ENCODE data around the gene SLC1A1.
A peak's percentile ranks its signal among the peaks of the same experiment; 100 is the strongest.

SLC1A1 gene

GRCh38 chr9:4489919-4490704 is at the start of gene SLC1A1:
SLC1A1 (plus strand) TSS chr9:4490468; CDS start chr9:4490680, 212 bp downstream.
- no peak for DNase-seq

DNA sequence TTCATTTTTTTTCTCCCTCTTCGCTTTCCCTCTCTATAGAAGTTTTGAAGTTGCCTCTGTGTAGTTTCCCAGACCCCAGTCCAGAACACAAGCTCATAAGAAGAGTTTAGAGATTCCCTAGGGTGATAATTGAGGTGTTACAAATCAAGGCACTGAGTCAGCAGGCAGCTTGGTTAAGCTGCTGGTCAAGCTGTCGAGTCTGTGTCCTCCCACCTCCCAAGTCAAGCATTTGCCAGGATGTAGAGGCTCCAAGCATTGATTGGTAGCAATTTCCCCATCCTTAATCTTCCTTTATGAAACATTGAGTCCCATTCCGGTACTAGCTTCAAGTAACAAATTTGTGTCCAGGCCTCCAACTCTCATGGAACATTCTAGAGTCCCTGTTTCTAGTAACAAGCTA is 47.5 kb upstream of the SLC1A1 start:
- no peak for DNase-seq

DNA sequence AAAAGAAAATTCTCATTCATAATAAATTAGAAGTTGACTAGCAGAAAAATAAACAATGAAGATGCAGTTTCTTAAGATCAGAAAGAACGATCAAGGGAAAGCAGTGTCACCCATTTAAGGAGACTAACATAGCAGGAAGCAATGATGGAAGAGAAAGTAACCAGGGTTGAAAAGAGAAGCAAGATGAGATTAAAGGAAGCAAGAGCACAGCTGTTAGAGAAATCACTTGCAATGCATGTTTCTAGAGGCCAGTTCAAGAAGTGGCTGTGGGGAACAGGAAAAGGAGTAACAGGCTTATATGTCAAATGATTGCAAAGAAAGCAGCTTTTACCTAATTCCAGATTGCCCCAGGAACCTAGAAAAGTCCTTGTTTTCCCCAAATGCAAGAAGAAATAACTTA is 46.8 kb upstream of the SLC1A1 start:
- peak; percentile 11 for DNase-seq

- no peak for DNase-seq
Measured at GRCh38 chr9:4461437-4461836, 28.8 kb upstream of the SLC1A1 start.

- DNase-seq: no peak
Measured at GRCh38 chr9:4463824-4464223, 26.4 kb upstream of the SLC1A1 start.

- DNase-seq: no peak
Measured at GRCh38 chr9:4464911-4465513, 25.3 kb upstream of the SLC1A1 start.

DNA sequence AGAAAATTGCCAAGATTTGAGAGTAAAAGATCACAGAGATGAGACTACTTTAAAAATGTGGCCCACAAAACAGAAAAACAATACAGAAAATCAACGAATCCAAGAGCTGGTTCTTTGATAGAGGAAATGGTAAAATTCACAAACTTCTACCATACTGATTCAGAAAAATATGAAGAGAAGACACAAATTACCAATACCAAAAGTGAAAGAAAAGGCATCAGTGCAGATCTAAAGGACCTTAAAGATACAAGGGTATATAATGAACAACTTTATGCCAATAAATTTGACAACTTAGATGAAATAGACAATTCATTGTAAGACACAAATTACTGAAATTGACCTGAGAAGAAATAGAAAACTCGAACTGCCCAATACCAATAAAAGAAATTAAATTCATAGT is 24.4 kb upstream of the SLC1A1 start:
- DNase-seq: no peak

- DNase-seq: no peak
Measured at GRCh38 chr9:4475301-4475700, 15.0 kb upstream of the SLC1A1 start.

DNA sequence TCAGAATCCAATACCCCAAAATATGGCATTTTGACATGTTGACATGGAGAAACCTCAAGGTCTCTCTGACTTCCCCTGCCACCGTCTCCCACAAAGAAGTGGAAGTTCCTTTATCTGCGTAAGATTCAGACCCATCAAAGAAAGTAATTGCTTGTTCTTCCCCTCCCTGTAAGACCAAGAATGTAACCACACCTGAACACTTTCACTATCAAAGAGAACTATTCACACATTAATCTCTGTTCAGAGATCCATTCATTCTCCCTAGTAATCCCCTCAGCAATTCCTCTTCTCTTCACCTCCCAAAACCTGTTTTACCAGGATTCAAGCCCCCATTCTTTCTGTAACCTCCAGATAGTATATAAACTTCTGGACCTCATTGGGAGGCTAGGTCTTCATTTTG is 4.1 kb upstream of the SLC1A1 start:
- DNase-seq: no peak

GRCh38 chr9:4489562-4489918 is 728 bp upstream of the SLC1A1 start:
- DNase-seq: no peak

DNA sequence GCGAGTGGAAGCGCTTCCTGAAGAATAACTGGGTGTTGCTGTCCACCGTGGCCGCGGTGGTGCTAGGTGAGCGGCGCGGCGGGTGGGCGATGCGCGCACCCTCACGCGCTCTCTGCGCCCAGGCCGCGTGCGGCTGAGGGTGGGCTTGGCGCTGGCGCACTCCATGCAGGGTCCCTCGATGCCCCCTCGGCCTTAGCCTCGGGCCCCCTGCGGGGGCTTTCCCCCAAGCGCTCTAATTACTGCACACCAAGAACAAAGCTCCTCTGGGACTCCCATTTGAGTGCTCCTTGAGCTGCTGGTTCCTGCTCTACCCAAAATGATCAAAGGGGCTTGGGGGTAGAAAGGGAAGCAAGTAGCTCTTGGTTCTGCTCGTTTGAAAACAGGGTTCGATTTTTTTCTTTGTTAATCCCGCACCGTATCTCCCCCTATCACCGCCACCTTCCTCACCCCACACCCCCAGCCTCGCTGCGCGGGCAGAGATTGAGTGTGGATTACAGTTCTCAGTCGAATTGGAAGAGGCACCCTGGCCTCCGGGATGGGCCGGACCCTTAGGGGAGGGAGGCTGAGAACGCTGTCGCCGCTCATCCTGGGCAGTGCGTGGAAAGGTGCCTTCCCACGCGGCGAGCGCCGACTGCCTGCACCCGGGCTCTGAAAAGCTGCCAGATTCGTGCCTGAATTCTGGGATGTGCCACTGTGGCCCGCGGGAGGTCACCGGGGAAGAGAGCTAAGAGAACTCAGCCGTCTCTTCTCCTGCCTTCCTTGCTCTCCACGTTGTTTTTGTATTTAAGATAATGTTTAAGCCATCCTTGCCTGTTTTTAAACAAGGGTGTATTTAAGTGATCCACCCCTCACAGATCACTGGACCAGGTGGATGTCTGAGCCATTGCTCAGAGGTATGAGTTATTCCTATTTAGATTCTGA is 697 bp downstream of the SLC1A1 start:
- DNase-seq: no peak

DNA sequence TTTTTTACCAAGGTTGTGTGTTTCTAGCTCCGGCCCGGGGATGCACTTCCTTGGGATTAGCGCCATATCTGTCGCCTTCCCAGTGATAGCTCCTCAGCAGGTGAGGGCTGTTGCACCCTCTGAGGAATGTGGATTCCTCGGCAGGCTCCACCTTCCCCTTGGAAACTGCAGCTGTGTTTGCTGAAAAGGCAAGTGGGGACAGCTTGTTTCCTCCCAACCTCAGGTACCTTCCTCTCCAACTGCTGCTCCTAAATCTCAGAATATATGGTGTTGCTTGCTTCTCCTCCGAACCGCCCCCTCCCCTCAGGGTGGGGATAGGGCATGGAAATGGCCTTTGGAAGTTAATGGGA is 1.3 kb downstream of the SLC1A1 start:
- no peak for DNase-seq

GRCh38 chr9:4494332-4494731 is 4.1 kb downstream of the SLC1A1 start:
- no peak for DNase-seq

DNA sequence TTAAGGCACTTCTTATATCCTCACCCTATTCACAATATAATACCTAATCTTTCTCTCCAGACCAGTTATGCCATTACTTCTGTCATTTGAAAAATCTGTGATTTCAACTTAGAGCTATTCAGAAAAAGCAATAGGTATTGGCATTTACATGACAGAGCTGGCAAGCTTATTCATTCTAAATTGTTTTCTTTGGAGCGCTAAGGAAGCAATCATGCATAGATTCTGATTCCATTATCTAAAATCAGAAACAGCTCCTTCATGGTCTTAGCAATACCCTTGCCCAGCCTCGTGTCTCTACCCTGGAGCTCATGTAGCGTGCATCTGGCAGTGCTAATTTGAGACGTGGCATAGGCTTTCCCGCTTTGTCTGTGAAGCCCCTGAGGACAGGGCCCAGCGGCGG is 4.5 kb downstream of the SLC1A1 start:
- no peak for DNase-seq

DNA sequence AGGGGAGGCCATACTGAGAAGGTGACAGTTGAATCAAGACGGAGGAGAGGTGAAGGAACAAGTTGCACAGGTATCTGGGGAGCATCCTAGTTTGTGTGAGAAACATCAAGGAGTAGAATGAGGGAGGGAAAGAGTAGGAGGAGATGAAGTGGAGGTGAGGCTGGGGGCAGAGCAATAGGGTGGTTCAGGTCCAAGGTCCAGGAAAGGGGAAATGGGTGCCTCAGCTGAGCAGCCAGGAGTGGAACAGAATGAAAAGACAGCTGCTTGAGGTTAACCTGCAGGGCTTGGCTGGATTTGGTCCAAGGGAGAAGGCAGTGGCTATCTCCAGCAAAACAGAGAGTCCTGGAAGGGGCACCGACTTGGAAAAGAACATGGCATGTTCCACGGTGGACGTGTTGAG is 5.3 kb downstream of the SLC1A1 start:
- no peak for DNase-seq

GRCh38 chr9:4496497-4496896 is 6.2 kb downstream of the SLC1A1 start:
- DNase-seq: no peak

- no peak for DNase-seq
Measured at GRCh38 chr9:4497395-4497794, 7.1 kb downstream of the SLC1A1 start.

DNA sequence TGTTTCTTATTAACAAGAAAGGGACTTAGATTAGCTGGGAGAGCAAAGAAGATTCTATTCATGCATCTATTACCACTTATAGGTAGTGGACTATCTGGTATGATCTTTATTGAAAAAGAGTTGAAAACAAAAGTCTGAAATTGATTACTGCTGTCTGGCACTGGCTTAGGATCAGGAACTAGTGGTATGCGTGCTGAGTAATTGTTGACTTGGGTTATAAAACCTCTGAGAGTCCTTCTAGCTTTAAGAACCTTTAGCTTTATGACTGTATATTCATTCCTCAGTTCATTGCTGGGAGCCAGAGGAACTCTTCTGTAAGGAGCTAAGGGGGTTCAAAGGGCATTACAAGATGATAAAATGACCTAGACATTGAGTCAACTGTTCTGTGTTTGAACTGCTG is 7.6 kb downstream of the SLC1A1 start:
- no peak for DNase-seq

- DNase-seq: no peak
Measured at GRCh38 chr9:4499917-4500316, 9.6 kb downstream of the SLC1A1 start.

DNA sequence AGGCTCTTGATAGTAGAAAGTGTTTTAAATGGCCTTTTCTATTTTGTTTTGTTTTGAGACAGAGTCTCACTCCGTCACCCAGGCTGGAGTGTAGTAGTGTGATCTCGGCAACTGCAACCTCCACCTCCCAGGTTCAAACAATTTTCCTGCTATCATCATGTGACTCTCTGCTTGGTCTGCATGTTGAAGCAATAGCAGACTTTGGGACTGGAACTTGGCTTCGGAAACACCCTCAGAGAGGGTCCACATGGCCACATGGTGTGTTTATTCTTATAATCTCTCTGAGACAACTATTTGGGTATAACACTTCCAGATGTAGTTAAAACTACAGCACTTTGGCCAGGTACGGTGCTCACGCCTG is 10.9 kb downstream of the SLC1A1 start:
- DNase-seq: no peak

DNA sequence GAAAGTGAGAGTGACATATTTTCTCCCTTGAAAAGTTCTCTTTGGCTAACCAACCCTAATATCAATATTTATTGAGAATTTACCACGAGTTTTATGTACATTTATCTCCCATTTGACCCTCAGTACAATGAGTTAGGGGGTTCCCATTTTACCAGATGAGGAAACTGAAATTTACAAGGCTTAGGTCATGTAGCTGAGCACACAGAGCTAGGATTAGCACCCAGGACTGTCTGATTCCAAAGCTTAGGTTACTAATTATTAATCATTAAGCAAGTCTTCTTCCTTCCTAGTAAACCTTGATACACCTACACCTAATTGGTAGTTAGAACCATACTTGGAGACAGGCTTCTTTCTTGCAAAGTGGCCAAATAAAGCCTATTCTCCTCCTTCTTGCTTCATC is 12.2 kb downstream of the SLC1A1 start:
- no peak for DNase-seq

GRCh38 chr9:4503103-4503502 is 12.8 kb downstream of the SLC1A1 start:
- no peak for DNase-seq

- no peak for DNase-seq
Measured at GRCh38 chr9:4504250-4504649, 14.0 kb downstream of the SLC1A1 start.

DNA sequence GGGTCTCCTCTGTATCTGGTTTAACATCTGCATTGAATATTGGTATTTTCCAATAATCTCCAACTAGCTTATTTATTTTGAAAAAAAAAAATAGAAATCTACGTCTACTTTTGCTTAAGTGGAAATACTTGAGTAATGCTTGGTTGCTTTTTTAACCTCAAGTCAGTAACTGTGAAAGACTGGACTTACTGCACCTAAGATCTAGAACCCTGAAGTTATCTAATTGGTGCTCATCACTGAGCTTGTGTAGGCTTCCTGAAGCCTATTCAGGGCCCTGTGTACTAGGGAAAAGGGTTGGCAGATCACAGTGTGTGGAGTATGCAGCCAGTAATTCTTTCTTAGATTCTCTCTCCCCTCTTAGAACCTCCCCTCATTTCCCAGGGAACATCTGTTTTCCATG is 16.2 kb downstream of the SLC1A1 start:
- DNase-seq: no peak

Measured in MV-4-11 (cell line).